Fibroblast of the aortic adventitia (primary cell): ENCODE results near the gene CSNK1G1. TPM values are rescaled to one million over a fixed set of nuclear protein-coding genes. Genes with fewer than 3 reads are reported as not detected.
"Not testable (repeated sequence)": the region's sequence is repeated elsewhere in the genome, so short reads cannot be mapped to it uniquely, and the experiment has no call there.

ENCODE experiments used
- DNase-seq: peaks from one replicate; pipeline ENCODE4 v3.0.0-alpha.2; 2010; ENCODE audit warnings: low read depth
- H3K4me3 ChIP-seq: 2 replicates; pipeline ENCODE4 v1.5.1; 2011; ENCODE audit warnings: low read depth, mild to moderate bottlenecking, control low read depth, low read length, moderate library complexity
- total RNA-seq: library from RNA; depleted of rRNA; stranded (reverse); fragments of >200 nt; gene quantifications from 2 replicates; pipeline ENCODE4 v1.2.3, GENCODE V29; 2012; ENCODE audit warnings: low replicate concordance
- TF ChIP-seq, protein P1 (sequence below): IDR thresholded peaks from 2 replicates; pipeline ENCODE4 v1.5.1; 2011; ENCODE audit warnings: mild to moderate bottlenecking, low read length, control low read depth, inconsistent platforms; ENCODE audit not compliant: insufficient read depth

Gene CSNK1G1
- total RNA-seq, 1 donor = 22.0 TPM

DNA sequence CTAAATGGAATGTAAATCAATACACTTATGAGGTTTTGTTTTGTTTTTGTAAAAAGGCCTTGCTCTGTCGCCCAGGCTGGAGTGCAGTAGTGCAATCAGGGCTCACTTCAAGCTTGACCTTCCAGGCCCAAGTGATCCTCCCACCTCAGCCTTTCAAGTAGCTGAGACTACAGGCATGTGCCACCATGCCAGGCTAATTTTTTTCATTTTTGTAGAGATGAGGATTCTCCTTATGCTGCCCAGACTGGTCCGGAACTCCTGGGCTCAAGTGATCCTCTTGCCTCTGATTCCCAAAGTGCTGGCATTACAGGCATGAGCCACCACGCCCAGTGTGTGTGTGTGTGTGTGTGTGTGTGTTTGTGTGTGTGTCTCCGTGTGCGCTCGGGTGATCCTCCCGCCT, 30.3 kb upstream of the CSNK1G1 start:
- no peak for DNase-seq
- H3K4me3 ChIP-seq = no peak overlapping the region
- TF ChIP-seq, protein P1, sequence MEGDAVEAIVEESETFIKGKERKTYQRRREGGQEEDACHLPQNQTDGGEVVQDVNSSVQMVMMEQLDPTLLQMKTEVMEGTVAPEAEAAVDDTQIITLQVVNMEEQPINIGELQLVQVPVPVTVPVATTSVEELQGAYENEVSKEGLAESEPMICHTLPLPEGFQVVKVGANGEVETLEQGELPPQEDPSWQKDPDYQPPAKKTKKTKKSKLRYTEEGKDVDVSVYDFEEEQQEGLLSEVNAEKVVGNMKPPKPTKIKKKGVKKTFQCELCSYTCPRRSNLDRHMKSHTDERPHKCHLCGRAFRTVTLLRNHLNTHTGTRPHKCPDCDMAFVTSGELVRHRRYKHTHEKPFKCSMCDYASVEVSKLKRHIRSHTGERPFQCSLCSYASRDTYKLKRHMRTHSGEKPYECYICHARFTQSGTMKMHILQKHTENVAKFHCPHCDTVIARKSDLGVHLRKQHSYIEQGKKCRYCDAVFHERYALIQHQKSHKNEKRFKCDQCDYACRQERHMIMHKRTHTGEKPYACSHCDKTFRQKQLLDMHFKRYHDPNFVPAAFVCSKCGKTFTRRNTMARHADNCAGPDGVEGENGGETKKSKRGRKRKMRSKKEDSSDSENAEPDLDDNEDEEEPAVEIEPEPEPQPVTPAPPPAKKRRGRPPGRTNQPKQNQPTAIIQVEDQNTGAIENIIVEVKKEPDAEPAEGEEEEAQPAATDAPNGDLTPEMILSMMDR = no peak

DNA sequence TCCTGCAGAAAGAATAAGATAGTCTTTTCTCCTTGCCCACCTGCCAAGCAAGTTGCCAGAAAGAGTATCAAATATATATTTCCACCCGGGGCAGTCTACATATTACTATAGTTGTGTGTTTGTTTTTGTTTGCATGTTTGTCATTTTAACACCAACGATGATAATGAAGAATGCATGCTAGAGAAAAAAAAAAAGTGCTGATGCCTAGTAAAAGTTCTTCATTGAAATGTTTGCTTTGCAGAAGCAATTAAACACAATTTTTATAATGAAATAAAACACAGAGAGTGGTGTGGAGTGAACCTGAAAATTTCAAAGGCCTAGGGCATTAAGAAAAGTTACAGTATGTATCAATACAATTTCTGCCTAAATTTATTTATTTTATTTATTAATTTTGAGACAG, 27.8 kb upstream of the CSNK1G1 start:
- TF ChIP-seq, protein P1 = no peak

DNA sequence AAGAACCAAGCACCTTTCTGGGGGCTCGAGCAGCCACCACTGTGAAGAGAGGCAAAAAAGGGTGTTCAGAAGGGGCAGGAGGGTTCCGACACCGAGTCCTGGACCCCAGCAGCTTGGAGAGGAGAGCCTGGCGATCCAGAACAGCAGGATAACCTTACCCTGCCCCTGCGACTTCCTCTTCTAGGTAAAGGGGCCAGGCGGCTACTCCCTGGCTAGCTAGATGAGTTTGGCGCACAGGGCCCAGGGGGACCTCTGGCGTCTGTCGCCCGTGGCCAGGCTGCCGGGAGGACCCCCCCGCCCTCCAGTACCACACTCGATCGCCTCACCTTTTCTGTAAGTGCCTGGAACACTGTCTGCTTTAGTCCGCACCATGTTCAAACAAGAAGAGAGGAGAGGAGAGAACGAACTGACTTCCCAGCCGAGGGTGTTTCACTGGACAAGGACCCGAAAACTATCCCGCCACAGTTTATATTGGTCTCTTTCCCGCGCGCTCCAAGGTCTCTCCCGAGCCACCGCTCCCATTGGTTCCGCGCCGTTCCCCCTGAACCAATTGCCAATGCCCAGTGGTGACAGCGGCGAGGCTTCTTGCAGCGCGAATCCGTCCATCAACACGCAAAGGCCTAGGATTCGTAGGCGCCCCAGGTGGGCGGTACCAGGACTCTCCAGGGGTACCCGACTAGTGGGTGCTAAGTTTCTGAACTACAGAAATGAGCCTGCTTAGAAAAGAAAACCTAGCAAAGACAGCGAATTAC, 25.2 kb upstream of the CSNK1G1 start, which contains the start of gene PCLAF:
TSS of gene PCLAF (minus strand) at position 442 of the 752 bp plus-strand sequence. CDS start at position 372, 70 bp downstream.
- H3K4me3 ChIP-seq = peak within 1 kb of the TSS; percentile 80
- DNase-seq = peak; percentile 93
- TF ChIP-seq, protein P1 = no peak

More for the DNA sequence above, 27.8 kb upstream of the CSNK1G1 start:
- no peak for DNase-seq
- no peak overlapping the region for H3K4me3 ChIP-seq

DNA sequence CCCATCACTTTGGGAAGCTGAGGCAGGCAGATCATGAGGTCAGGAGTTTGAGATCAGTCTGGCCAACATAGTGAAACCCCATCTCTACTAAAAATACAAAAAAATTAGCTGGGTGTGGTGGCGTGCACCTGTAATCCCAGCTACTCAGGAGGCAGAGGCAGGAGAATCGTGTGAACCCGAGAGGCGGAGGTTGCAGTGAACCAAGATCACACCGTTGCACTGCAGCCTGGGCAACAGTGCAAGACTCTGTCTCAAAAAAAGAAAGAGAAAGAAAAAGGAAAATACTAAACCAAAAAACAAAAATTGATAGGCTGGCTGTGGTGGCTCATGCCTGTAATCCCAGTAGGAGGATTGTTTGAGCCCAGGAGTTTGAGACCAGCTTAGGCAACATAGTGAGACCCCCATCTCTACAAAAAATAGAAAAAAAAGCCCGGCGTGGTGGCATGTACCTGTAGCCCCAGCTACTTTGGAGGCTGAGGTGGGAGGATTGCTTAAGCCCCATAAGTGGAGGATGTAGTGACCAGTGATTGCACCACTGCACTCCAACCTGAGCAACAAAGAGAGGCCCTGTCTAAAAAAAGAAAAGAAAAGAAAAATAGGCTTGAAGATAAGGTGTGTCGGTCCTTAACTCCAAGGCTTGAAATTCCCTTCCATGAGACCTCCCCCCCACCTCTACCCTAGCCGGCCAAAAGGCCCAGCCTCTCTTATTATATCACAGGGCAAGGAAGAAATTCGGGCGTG, 24.3 kb upstream of the CSNK1G1 start:
- peak overlapping the region; percentile 80 for H3K4me3 ChIP-seq
- not testable (repeated sequence) for DNase-seq

DNA sequence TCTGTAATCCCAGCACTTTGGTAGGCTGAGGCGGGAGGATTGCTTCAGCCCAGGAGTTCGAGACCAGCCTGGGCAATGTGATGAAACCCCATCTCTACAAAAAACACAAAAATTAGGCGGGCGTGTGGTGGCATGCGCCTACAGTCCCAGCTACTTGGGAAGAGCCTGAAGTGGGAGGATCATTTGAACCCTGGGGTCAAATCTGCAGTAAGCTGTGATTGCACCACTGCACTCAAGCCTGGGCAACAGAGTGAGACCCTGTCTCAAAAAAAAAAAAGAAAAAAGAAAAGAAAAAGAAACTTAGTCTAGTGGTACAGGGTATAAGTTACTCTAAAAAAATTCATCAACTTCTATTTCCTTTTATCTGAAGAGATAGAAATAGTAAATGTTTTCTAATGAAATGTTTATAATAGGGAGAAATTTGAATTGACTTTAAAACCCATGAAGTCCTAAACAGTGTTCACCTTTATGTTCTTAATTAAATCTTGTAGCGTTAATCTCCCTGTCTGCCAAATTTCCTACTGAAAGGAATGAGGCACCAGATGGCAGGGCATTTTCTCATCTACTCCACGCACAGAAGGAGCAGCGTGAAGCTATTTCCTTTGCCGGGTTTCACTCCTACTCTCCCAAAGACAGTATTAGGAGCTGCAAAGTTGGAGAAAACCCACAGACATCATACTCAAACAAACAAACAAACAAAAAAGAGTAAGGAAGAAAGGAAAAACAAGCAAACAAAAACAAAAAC, 23.4 kb upstream of the CSNK1G1 start:
- H3K4me3 ChIP-seq = no peak overlapping the region
- DNase-seq = no peak
- TF ChIP-seq, protein P1 = no peak

DNA sequence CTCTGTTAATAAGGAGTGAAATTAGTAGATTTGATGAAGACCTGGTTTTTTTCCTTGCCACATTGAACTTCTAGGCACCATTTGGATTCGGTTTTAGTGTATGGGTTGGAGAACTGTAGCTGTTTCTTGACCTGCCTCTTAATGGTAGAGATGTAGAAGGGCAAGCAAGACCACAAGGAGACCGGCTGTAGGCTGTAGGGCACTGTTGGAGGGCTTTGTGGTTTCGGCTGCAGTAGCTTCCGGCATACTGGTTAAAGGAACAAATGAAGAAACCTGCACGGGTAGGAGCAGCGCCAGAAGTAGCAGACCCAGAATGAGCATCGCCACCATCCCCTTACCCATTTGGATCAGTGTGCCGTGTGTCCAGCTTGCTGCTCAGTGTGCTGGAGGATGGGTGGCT, 17.4 kb upstream of the CSNK1G1 start:
- H3K4me3 ChIP-seq = no peak overlapping the region
- TF ChIP-seq, protein P1 = no peak
- DNase-seq = no peak

DNA sequence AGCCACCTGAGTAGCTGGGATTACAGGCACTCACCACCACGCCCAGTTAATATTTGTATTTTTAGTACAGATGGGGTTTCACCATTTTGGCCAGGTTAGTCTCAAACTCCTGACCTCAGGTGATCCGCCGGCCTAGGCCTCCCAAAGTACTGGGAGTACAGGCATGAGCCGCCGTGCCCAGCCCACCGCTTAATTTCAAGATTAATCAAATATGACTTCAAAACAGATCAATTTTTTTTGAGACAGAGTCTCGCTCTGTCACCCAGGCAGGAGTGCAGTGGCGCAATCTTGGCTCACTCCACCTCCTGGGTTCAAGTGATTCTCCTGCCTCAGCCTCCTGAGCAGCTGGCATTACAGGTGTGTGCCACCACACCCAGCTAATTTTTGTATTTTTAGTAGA, 15.4 kb upstream of the CSNK1G1 start:
- DNase-seq, H3K4me3 ChIP-seq: not testable (repeated sequence)
